OCI-LY1 (cell line): ENCODE results near the gene LRRC63.
A peak's percentile ranks its signal among the peaks of the same experiment; 100 is the strongest.

ENCODE experiments used
- H2AFZ ChIP-seq: fragments of 200-600 bp; sonication (generic), shearing (Covaris generic); 2 replicates; pipeline ENCODE4 v1.6.0; 2014; ENCODE audit warnings: antibody characterized with exemption, mild to moderate bottlenecking, low read length
- H3F3A ChIP-seq: fragments of 200-600 bp; sonication (generic), shearing (Covaris generic); 2 replicates; pipeline ENCODE4 v1.6.0; 2014; ENCODE audit warnings: mild to moderate bottlenecking, antibody characterized with exemption, low read length, moderate library complexity; ENCODE audit not compliant: insufficient read depth
- H3K27ac ChIP-seq: fragments of 200-600 bp; sonication (generic); 2 replicates; pipeline ENCODE4 v1.5.1; 2014; ENCODE audit warnings: low read length, mixed run types, mild to moderate bottlenecking, low read depth; ENCODE audit not compliant: poor library complexity, severe bottlenecking
- H3K27me3 ChIP-seq: fragments of 200-600 bp; sonication (generic); 2 replicates; pipeline ENCODE4 v1.6.0; 2014; ENCODE audit warnings: antibody characterized with exemption, mild to moderate bottlenecking, low read length, moderate library complexity; ENCODE audit not compliant: insufficient read depth
- H3K36me3 ChIP-seq: fragments of 200-600 bp; sonication (generic); 2 replicates; pipeline ENCODE4 v1.6.1; 2014; ENCODE audit warnings: mild to moderate bottlenecking, antibody characterized with exemption, low read length, moderate library complexity, mixed read lengths; ENCODE audit not compliant: insufficient read depth
- H3K4me1 ChIP-seq: fragments of 200-600 bp; sonication (generic); 2 replicates; pipeline ENCODE4 v1.5.1; 2014; ENCODE audit warnings: mild to moderate bottlenecking, low read length, moderate library complexity; ENCODE audit not compliant: insufficient read depth, severe bottlenecking
- H3K4me2 ChIP-seq: fragments of 200-600 bp; sonication (generic), shearing (Covaris generic); 2 replicates; pipeline ENCODE4 v1.6.1; 2014; ENCODE audit warnings: low read length
- H3K4me3 ChIP-seq: fragments of 200-600 bp; sonication (generic); 2 replicates; pipeline ENCODE4 v1.5.1; 2014; ENCODE audit warnings: low read length, low read depth, mild to moderate bottlenecking, mixed read lengths; ENCODE audit not compliant: poor library complexity, severe bottlenecking
- H3K79me2 ChIP-seq: fragments of 200-600 bp; shearing (Covaris generic); 2 replicates; pipeline ENCODE4 v1.6.1; 2016; ENCODE audit warnings: mixed run types, low read length, mixed read lengths; ENCODE audit not compliant: insufficient read depth
- H3K9ac ChIP-seq: fragments of 200-600 bp; sonication (generic), shearing (Covaris generic); 2 replicates; pipeline ENCODE4 v1.6.1; 2014; ENCODE audit warnings: mild to moderate bottlenecking, low read length, mixed read lengths
- H3K9me2 ChIP-seq: fragments of 200-600 bp; sonication (generic), shearing (Covaris generic); 2 replicates; pipeline ENCODE4 v1.6.1; 2014; ENCODE audit warnings: low read depth, mild to moderate bottlenecking, low read length, mixed read lengths
- H3K9me3 ChIP-seq: fragments of 200-600 bp; shearing (Covaris generic); 2 replicates; pipeline ENCODE4 v1.6.1; 2014; ENCODE audit warnings: low read length, mixed read lengths
- H4K20me1 ChIP-seq: fragments of 200-600 bp; sonication (generic), shearing (Covaris generic); 2 replicates; pipeline ENCODE4 v1.6.0; 2016; ENCODE audit warnings: mild to moderate bottlenecking, low read length; ENCODE audit not compliant: insufficient read depth
- CTCF ChIP-seq: fragments of 200-600 bp; sonication (generic), shearing (Covaris generic); IDR thresholded peaks from 2 replicates; pipeline ENCODE4 v1.5.1; 2017; ENCODE audit warnings: mild to moderate bottlenecking, antibody characterized with exemption, low read length, moderate library complexity, mixed read lengths
- EZH2 ChIP-seq: fragments of 200-600 bp; sonication (generic), shearing (Covaris generic); IDR thresholded peaks from 2 replicates; pipeline ENCODE4 v1.8.0; 2017; ENCODE audit warnings: borderline replicate concordance, mixed run types, mild to moderate bottlenecking, antibody characterized with exemption, low read length, moderate library complexity, mixed read lengths

Gene LRRC63

GRCh38 chr13:46168341-46168740 lies 43.4 kb upstream of the LRRC63 start:
- H2AFZ ChIP-seq = no peak overlapping the region
- peak overlapping the region; percentile 18 for H3K4me3 ChIP-seq
- no peaks in the 10 kb centered on the region for H3K9me3 ChIP-seq
- H3K27me3 ChIP-seq = no peaks in the 10 kb centered on the region
- no peak for TF ChIP-seq EZH2
- TF ChIP-seq CTCF = no peak
- no peaks in the 10 kb centered on the region for H3F3A ChIP-seq
- no peaks in the 10 kb centered on the region for H4K20me1 ChIP-seq
- H3K4me1 ChIP-seq = peaks cover 80% of the 10 kb centered on the region
- peak overlapping the region; percentile 57 for H3K4me2 ChIP-seq
- no peaks in the 10 kb centered on the region for H3K9me2 ChIP-seq
- no peak overlapping the region for H3K9ac ChIP-seq
- H3K79me2 ChIP-seq = peaks cover 100% of the 10 kb centered on the region
- H3K27ac ChIP-seq = peak overlapping the region; percentile 28
- H3K36me3 ChIP-seq = peaks cover 78% of the 10 kb centered on the region

- Histone ChIP-seq H3K4me3 (peak overlapping the region; percentile 18), H3K27ac (peak overlapping the region; percentile 28), H3K9ac (no peak overlapping the region), H3K36me3 (peaks cover 78% of the 10 kb centered on the region), H3K9me2 (no peaks in the 10 kb centered on the region), H3K9me3 (no peaks in the 10 kb centered on the region), H3K4me2 (peak overlapping the region; percentile 57), H3K4me1 (peaks cover 84% of the 10 kb centered on the region), H4K20me1 (no peaks in the 10 kb centered on the region), H3K79me2 (peaks cover 100% of the 10 kb centered on the region), H3K27me3 (no peaks in the 10 kb centered on the region), H3F3A (no peaks in the 10 kb centered on the region), H2AFZ (no peak overlapping the region)
- TF ChIP-seq EZH2 (no peak), CTCF (no peak)
Observed at GRCh38 chr13:46168783-46169182, 42.9 kb upstream of the LRRC63 start.

GRCh38 chr13:46169758-46170157 lies 42.0 kb upstream of the LRRC63 start:
- peaks cover 78% of the 10 kb centered on the region for H3K36me3 ChIP-seq
- H3K27ac ChIP-seq = no peak overlapping the region
- peaks cover 100% of the 10 kb centered on the region for H3K79me2 ChIP-seq
- H3K9me3 ChIP-seq = no peaks in the 10 kb centered on the region
- no peak overlapping the region for H2AFZ ChIP-seq
- peaks cover 94% of the 10 kb centered on the region for H3K4me1 ChIP-seq
- H3K4me2 ChIP-seq = peak overlapping the region; percentile 57; the same call in 1 of the 2 replicates
- TF ChIP-seq EZH2 (no peak), CTCF (no peak)
- H3K4me3 ChIP-seq = no peak overlapping the region
- no peaks in the 10 kb centered on the region for H4K20me1 ChIP-seq
- H3K9me2 ChIP-seq = no peaks in the 10 kb centered on the region
- no peaks in the 10 kb centered on the region for H3F3A ChIP-seq
- H3K27me3 ChIP-seq = no peaks in the 10 kb centered on the region
- H3K9ac ChIP-seq = no peak overlapping the region
